ENCODE measurements around the gene FIBCD1. TPM values are rescaled to one million over a fixed set of nuclear protein-coding genes. Genes with fewer than 3 reads are reported as not detected.

Gene FIBCD1
- total RNA-seq, 2 donors from 2014 or later: 7.9 to 9.6 TPM

GRCh38 chr9:130930132-130930803, 8.8 kb downstream of the FIBCD1 start:
- no peak for ATAC-seq
- intact Hi-C loops (cut with DNase I, micrococcal nuclease): no loop called here
- DNase-seq: no peak

- intact Hi-C loops (cut with DNase I, micrococcal nuclease): no loop called here
- no peak for DNase-seq
- ATAC-seq: no peak
Measured at GRCh38 chr9:130929571-130930038, 9.4 kb downstream of the FIBCD1 start.

GRCh38 chr9:130927995-130928900, 10.8 kb downstream of the FIBCD1 start:
- ATAC-seq: peak; percentile 82
- intact Hi-C loops (cut with DNase I, micrococcal nuclease): no loop called here
- DNase-seq: peak in 1 of 2 donors; percentile 66

- no peak for ATAC-seq
- no peak for DNase-seq
- intact Hi-C loops (cut with DNase I, micrococcal nuclease): no loop called here
Measured at GRCh38 chr9:130927338-130927737, 11.7 kb downstream of the FIBCD1 start.

GRCh38 chr9:130925050-130925678, 13.9 kb downstream of the FIBCD1 start:
- ATAC-seq: no peak
- no peak for DNase-seq
- intact Hi-C loops (cut with DNase I, micrococcal nuclease): no loop called here

GRCh38 chr9:130924448-130924788, 14.6 kb downstream of the FIBCD1 start:
- intact Hi-C loops (cut with DNase I, micrococcal nuclease): no loop called here
- no peak for ATAC-seq
- DNase-seq: no peak

- intact Hi-C loops (cut with DNase I, micrococcal nuclease): no loop called here
- ATAC-seq: no peak
- DNase-seq: no peak
Measured at GRCh38 chr9:130923611-130924447, 15.2 kb downstream of the FIBCD1 start.

GRCh38 chr9:130922893-130923610, 16.0 kb downstream of the FIBCD1 start:
- intact Hi-C loops (cut with DNase I, micrococcal nuclease): no loop called here
- ATAC-seq (no peak), DNase-seq (no peak)

GRCh38 chr9:130921989-130922892, 16.8 kb downstream of the FIBCD1 start:
- intact Hi-C loops (cut with DNase I, micrococcal nuclease): no loop called here
- no peak for DNase-seq
- no peak for ATAC-seq

GRCh38 chr9:130921300-130921988, 17.6 kb downstream of the FIBCD1 start:
- intact Hi-C loops (cut with DNase I, micrococcal nuclease): no loop called here
- DNase-seq (no peak), ATAC-seq (no peak)

- no peak for ATAC-seq
- intact Hi-C loops (cut with DNase I, micrococcal nuclease): no loop called here
- DNase-seq: no peak
Measured at GRCh38 chr9:130920762-130921299, 18.2 kb downstream of the FIBCD1 start.

- no peak for ATAC-seq
- no peak for DNase-seq
- intact Hi-C loops (cut with DNase I, micrococcal nuclease): no loop called here
Measured at GRCh38 chr9:130920233-130920632, 18.8 kb downstream of the FIBCD1 start.

GRCh38 chr9:130919559-130920145, 19.4 kb downstream of the FIBCD1 start:
- DNase-seq (no peak), ATAC-seq (no peak)
- intact Hi-C loops (cut with DNase I, micrococcal nuclease): no loop called here

- no peak for DNase-seq
- intact Hi-C loops (cut with DNase I, micrococcal nuclease): no loop called here
- no peak for ATAC-seq
Measured at GRCh38 chr9:130918826-130919558, 20.1 kb downstream of the FIBCD1 start.

GRCh38 chr9:130918101-130918825, 20.8 kb downstream of the FIBCD1 start:
- DNase-seq (no peak), ATAC-seq (no peak)
- intact Hi-C loops (cut with DNase I, micrococcal nuclease): no loop called here
